Kidney (tissue), 14 donors: ENCODE data around the gene RFT1. TPM values are rescaled to one million over a fixed set of nuclear protein-coding genes. Genes with fewer than 3 reads are reported as not detected.

Source experiments
- DNase-seq, 5 donors: peaks; one replicate each; pipeline ENCODE4 v3.0.0-alpha.2; 2013 to 2020
- FAIRE-seq: peaks from 2 replicates; lab custom pipeline; 2012; peaks lifted over from hg19 to GRCh38; lab: Jason Lieb, UNC
- H3K27ac ChIP-seq, 2 donors: one replicate each; pipeline ENCODE4 v1.7.0; 2013; ENCODE audit warnings: low read depth in 2 of 2, low read length in 2 of 2, inconsistent platforms in 1 of 2
- H3K27me3 ChIP-seq: one replicate; pipeline ENCODE4 v1.7.1; 2013; ENCODE audit warnings: low read length, inconsistent platforms; ENCODE audit not compliant: control insufficient read depth, insufficient read depth
- H3K36me3 ChIP-seq, 3 donors: one replicate each; pipeline versions ENCODE4 v1.7.0 to v1.7.1; 2013; ENCODE audit warnings: low read length in 3 of 3, control low read depth in 1 of 3, inconsistent platforms in 1 of 3; ENCODE audit not compliant: insufficient read depth in 3 of 3, control insufficient read depth in 2 of 3
- H3K4me1 ChIP-seq, 3 donors: one replicate each; pipeline versions ENCODE4 v1.7.0 to v1.7.1; 2013; ENCODE audit warnings: low read length in 3 of 3, inconsistent platforms in 1 of 3, low read depth in 1 of 3; ENCODE audit not compliant: control insufficient read depth in 2 of 3, insufficient read depth in 2 of 3
- H3K4me3 ChIP-seq, 3 donors: one replicate each; pipeline versions ENCODE4 v1.7.0 to v1.8.1; 2013; ENCODE audit warnings: low read length in 3 of 3, control low read depth in 1 of 3, inconsistent platforms in 1 of 3
- H3K9ac ChIP-seq, 3 donors: one replicate each; pipeline versions ENCODE4 v1.7.0 to v1.7.1; 2013; ENCODE audit warnings: low read length in 3 of 3, control low read depth in 1 of 3, inconsistent platforms in 1 of 3
- H3K9me3 ChIP-seq, 3 donors: one replicate each; pipeline versions ENCODE4 v1.7.0 to v1.7.1; 2013; ENCODE audit warnings: low read length in 3 of 3, control low read depth in 1 of 3, inconsistent platforms in 1 of 3; ENCODE audit not compliant: control insufficient read depth in 2 of 3, insufficient read depth in 1 of 3
- CTCF ChIP-seq: IDR thresholded peaks from 3 replicates; pipeline ENCODE4 v1.5.1; 2012; ENCODE audit warnings: mild to moderate bottlenecking, moderate library complexity, borderline replicate concordance; ENCODE audit not compliant: insufficient read depth; ENCODE audit errors: extremely low read depth
- intact Hi-C: fragments of 100-400 bp; cut with DNase I; formaldehyde crosslinking; loops from one replicate; pipeline ENCODE4 v1.11.1; 2022
- polyA plus RNA-seq: library from polyadenylated mRNA; stranded (reverse); fragments of 350-450 nt; fragmentation: Illumina TruSeq; extraction: RNeasy Lipid Tissue Mini Kit (QIAGEN cat#74804); gene quantifications from one replicate; pipeline ENCODE4 v1.2.3, GENCODE V29; 2014; ENCODE audit warnings: low read depth, low replicate concordance; ENCODE audit not compliant: insufficient read depth
- total RNA-seq: library from RNA; stranded (reverse); fragmentation: NEBNext Ultra II Directional; extraction: Animal tissue kit (Norgen Biotek cat#: 25700); gene quantifications from one replicate; pipeline ENCODE4 v1.2.1, GENCODE V29; 2021
- donor health status: control.
- donor health status: control.
- donor health status: control.
- donor health status: control.
- donor health status: control.
- donor health status: DM: yes; HTN: yes; CAD: no.
- donor health status: Normal renal cell carcinoma (clear cell type).

Gene RFT1
- total and polyA plus RNA-seq, 2 donors from 2014 or later: 14.7 to 22.8 TPM

DNA sequence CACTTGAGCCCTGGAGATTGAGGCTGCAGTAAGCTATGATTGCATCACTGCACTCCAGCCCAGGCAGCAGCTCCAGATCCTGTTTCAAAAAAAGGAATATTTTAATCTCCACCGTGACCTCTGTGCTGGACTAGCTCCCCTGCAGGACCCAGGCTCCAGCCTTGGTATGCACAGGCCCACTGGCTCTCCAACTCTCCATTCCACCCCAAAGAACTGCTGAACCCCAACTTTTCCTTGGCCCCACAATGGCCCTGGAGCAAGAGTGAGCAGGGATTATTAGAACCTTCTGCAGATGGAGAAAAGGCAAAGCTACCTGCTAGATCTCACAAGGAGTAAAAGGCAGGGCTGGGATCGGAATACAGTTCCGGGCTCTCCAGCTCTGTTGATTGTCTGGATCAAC lies 51.6 kb downstream of the RFT1 start:
- DNase-seq (no peak), FAIRE-seq (no peak)
- Histone ChIP-seq H3K4me1 (peaks cover 0 to 2% (median 0%) of the 10 kb centered on the region in 3 donors), H3K36me3 (no peaks in the 10 kb centered on the region), H3K9me3 (no peaks in the 10 kb centered on the region), H3K27ac (no peak overlapping the region), H3K9ac (no peak overlapping the region), H3K4me3 (no peak overlapping the region), H3K27me3 (no peaks in the 10 kb centered on the region)
- intact Hi-C loops: no loop called here
- no peak for TF ChIP-seq CTCF

- DNase-seq (no peak), FAIRE-seq (no peak)
- intact Hi-C loops: no loop called here
- H3K27ac ChIP-seq: no peak overlapping the region
- peaks cover 0 to 2% (median 0%) of the 10 kb centered on the region in 3 donors for H3K4me1 ChIP-seq
- H3K36me3 ChIP-seq: no peaks in the 10 kb centered on the region
- no peak overlapping the region for H3K9ac ChIP-seq
- H3K4me3 ChIP-seq: no peak overlapping the region
- TF ChIP-seq CTCF: no peak
- H3K27me3 ChIP-seq: no peaks in the 10 kb centered on the region
- H3K9me3 ChIP-seq: no peaks in the 10 kb centered on the region
Observed at GRCh38 chr3:53077476-53078220, 52.6 kb downstream of the RFT1 start.

- FAIRE-seq (no peak), DNase-seq (no peak)
- Histone ChIP-seq H3K4me3 (no peak overlapping the region), H3K9ac (no peak overlapping the region), H3K27me3 (no peaks in the 10 kb centered on the region), H3K9me3 (no peaks in the 10 kb centered on the region), H3K36me3 (no peaks in the 10 kb centered on the region), H3K27ac (no peak overlapping the region), H3K4me1 (peaks cover 0 to 9% (median 0%) of the 10 kb centered on the region in 3 donors)
- intact Hi-C loops: no loop called here
- no peak for TF ChIP-seq CTCF
Observed at GRCh38 chr3:53075743-53076140, 54.5 kb downstream of the RFT1 start.
